PC-3 (cell line): ENCODE data around the gene MR1. TPM values are rescaled to one million over a fixed set of nuclear protein-coding genes. Genes with fewer than 3 reads are reported as not detected.

Experiments used
- ATAC-seq: fragments of 200-7000 bp; cut with Tn5 transposase; 2 replicates; pipeline ENCODE4 v1.9.1; 2020; ENCODE audit warnings: mild to moderate bottlenecking, moderate library complexity
- BruUV-seq: library from RNA; stranded (reverse); fragments of 400-500 nt; replicated peaks from 2 replicates; lab custom pipeline; 2021; lab: Mats Ljungman, UMichigan
- CTCF ChIA-PET: fragments of 300-600 bp; sonication (Branson Sonifier 250); formaldehyde crosslinking; loops from one replicate; lab custom pipeline; 2022; ENCODE audit warnings: antibody characterized with exemption; lab: Charles Lee
- POLR2A ChIA-PET: fragments of 300-600 bp; sonication (Branson Sonifier 250); formaldehyde crosslinking; loops from one replicate; lab custom pipeline; 2022; ENCODE audit warnings: antibody characterized with exemption; ENCODE audit not compliant: unreplicated experiment; lab: Charles Lee
- DNase-seq: peaks from one replicate; pipeline ENCODE4 v3.0.0-alpha.2; 2015
- H2AFZ ChIP-seq: fragments of 300-600 bp; sonication (generic); 2 replicates; pipeline ENCODE4 v1.6.0; 2016; ENCODE audit warnings: antibody characterized with exemption, low read length
- H3F3A ChIP-seq: fragments of 300-600 bp; sonication (generic); one replicate; pipeline ENCODE4 v1.6.0; 2017; ENCODE audit warnings: antibody characterized with exemption, low read length, control low read depth, mild to moderate bottlenecking; ENCODE audit not compliant: unreplicated experiment
- H3K27ac ChIP-seq: fragments of 300-600 bp; sonication (generic); 2 replicates; pipeline ENCODE4 v1.5.1; 2016; ENCODE audit warnings: mild to moderate bottlenecking, low read length
- H3K27me3 ChIP-seq: fragments of 300-600 bp; sonication (generic); 2 replicates; pipeline ENCODE4 v1.6.1; 2016; ENCODE audit warnings: low read length, mixed read lengths
- H3K36me3 ChIP-seq: fragments of 300-600 bp; sonication (generic); 2 replicates; pipeline ENCODE4 v1.6.1; 2016; ENCODE audit warnings: low read depth, mixed run types, low read length, mixed read lengths
- H3K4me1 ChIP-seq: fragments of 300-600 bp; sonication (generic); 2 replicates; pipeline ENCODE4 v1.5.1; 2016; ENCODE audit warnings: low read length; ENCODE audit not compliant: insufficient read depth
- H3K4me2 ChIP-seq: fragments of 300-600 bp; sonication (generic); 2 replicates; pipeline ENCODE4 v1.6.0; 2016; ENCODE audit warnings: low read length
- H3K4me3 ChIP-seq: fragments of 300-600 bp; sonication (generic); 2 replicates; pipeline ENCODE4 v1.5.1; 2016; ENCODE audit warnings: mild to moderate bottlenecking, low read length, mixed read lengths
- H3K79me2 ChIP-seq: fragments of 300-600 bp; sonication (generic); 2 replicates; pipeline ENCODE4 v1.6.1; 2017; ENCODE audit warnings: low read length, mixed read lengths
- H3K9ac ChIP-seq: fragments of 300-600 bp; sonication (generic); 2 replicates; pipeline ENCODE4 v1.6.0; 2016; ENCODE audit warnings: mild to moderate bottlenecking, low read length
- H3K9me2 ChIP-seq: fragments of 300-600 bp; sonication (generic); replicated peaks from 2 replicates; pipeline ENCODE4 v1.6.1; 2016; ENCODE audit warnings: mixed run types, low read length, mixed read lengths
- H3K9me3 ChIP-seq: fragments of 300-600 bp; sonication (generic); 2 replicates; pipeline ENCODE4 v1.6.1; 2016; ENCODE audit warnings: low read length, mixed read lengths
- H4K20me1 ChIP-seq: fragments of 300-600 bp; sonication (generic); 2 replicates; pipeline ENCODE4 v1.6.1; 2016; ENCODE audit warnings: low read length, mixed read lengths
- EZH2 ChIP-seq: fragments of 300-600 bp; sonication (generic); IDR thresholded peaks from one replicate; pipeline ENCODE4 v1.6.1; 2017; ENCODE audit warnings: antibody characterized with exemption, mild to moderate bottlenecking, low read length; ENCODE audit not compliant: unreplicated experiment
- EZH2phosphoT487 ChIP-seq: fragments of 300-600 bp; sonication (generic); IDR thresholded peaks from 2 replicates; pipeline ENCODE4 v1.6.1; 2018; ENCODE audit warnings: mild to moderate bottlenecking, antibody characterized with exemption, low read length, borderline replicate concordance
- intact Hi-C: fragments of 100-400 bp; cut with micrococcal nuclease; formaldehyde crosslinking; loops from 2 replicates; pipeline ENCODE4 v1.9.0; 2023
- total RNA-seq: library from RNA; depleted of rRNA; stranded (reverse); fragments of >200 nt; gene quantifications from 2 replicates; pipeline ENCODE4 v1.2.3, GENCODE V29; 2014
- TF ChIP-seq, protein P1 (sequence below): fragments of 300-600 bp; sonication (generic); conservative IDR thresholded peaks from 2 replicates; pipeline ENCODE4 v1.5.1; 2017; ENCODE audit warnings: antibody characterized with exemption, low read depth, mild to moderate bottlenecking, low read length

Gene MR1
- total RNA-seq, 1 experiment from 2014 or later = 3.4 TPM

DNA sequence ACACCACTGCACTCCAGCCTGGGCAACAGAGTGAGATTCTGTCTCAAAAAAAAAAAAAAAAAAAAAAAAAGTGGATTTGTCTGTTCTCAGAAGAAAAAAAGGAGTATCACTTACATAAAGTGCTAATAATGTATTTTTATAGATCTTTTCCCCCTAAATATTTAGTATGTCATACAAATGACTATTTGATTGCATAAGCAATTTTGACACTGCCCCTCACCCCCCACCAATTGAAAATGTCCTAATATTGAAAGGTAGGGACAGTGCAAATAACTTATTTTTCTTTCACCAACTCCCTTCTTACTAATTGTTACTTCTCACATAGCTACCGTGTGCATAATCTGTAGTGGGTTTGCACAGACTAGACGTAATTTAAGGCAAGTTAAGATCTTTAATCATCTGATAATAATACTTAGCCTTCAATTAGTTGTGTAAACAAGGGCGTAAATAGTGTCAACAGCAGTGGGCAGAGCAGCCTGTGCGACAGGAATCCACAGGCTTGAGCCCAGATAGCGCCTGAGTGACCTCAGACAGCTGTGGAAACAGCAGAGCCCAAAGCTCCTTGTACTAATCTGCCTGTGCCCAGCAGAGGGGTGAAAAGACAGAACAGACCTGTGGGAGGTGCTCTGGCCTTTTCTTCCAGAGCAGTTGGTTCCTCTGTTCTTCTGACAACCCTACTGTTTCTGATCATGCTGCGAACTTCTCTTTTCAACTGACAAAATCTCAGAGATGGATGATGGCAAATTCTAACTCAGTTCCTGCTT is 50.2 kb downstream of the MR1 start:
- Histone ChIP-seq H3K9ac (no peak overlapping the region), H3K27ac (no peak overlapping the region), H3K9me2 (no peaks in the 10 kb centered on the region), H3K79me2 (peaks cover 18% of the 10 kb centered on the region), H3F3A (peaks cover 11% of the 10 kb centered on the region), H3K27me3 (no peaks in the 10 kb centered on the region), H3K4me3 (no peak overlapping the region), H3K4me1 (peaks cover 24% of the 10 kb centered on the region), H3K36me3 (no peaks in the 10 kb centered on the region), H3K9me3 (no peaks in the 10 kb centered on the region), H3K4me2 (no peak overlapping the region), H4K20me1 (no peaks in the 10 kb centered on the region), H2AFZ (no peak overlapping the region)
- TF ChIP-seq, protein P1, sequence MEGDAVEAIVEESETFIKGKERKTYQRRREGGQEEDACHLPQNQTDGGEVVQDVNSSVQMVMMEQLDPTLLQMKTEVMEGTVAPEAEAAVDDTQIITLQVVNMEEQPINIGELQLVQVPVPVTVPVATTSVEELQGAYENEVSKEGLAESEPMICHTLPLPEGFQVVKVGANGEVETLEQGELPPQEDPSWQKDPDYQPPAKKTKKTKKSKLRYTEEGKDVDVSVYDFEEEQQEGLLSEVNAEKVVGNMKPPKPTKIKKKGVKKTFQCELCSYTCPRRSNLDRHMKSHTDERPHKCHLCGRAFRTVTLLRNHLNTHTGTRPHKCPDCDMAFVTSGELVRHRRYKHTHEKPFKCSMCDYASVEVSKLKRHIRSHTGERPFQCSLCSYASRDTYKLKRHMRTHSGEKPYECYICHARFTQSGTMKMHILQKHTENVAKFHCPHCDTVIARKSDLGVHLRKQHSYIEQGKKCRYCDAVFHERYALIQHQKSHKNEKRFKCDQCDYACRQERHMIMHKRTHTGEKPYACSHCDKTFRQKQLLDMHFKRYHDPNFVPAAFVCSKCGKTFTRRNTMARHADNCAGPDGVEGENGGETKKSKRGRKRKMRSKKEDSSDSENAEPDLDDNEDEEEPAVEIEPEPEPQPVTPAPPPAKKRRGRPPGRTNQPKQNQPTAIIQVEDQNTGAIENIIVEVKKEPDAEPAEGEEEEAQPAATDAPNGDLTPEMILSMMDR = peak; percentile 45
- TF ChIP-seq EZH2phosphoT487 (no peak), EZH2 (no peak)
- intact Hi-C loops = loop anchor here (1.0 kb wide), 1 partner anchor 58 kb away; no protein-coding TSS in a partner anchor
- ChIA-PET CTCF (interaction anchor here (0.6 kb wide), 1 partner anchor 202 kb away, joined by 3 read pairs; no protein-coding TSS in a partner anchor), POLR2A (no interaction called here)
- DNase-seq (peak; percentile 48), ATAC-seq (peak; percentile 4; the same call in 1 of the 2 replicates)
- no TSS peak for BruUV-seq

- POLR2A ChIA-PET = no interaction called here
- Histone ChIP-seq H4K20me1 (peaks cover 1% of the 10 kb centered on the region), H2AFZ (no peak overlapping the region), H3K36me3 (peaks cover 1% of the 10 kb centered on the region), H3K27me3 (no peaks in the 10 kb centered on the region), H3K27ac (no peak overlapping the region), H3K9me3 (no peaks in the 10 kb centered on the region), H3F3A (peaks cover 11% of the 10 kb centered on the region), H3K79me2 (peaks cover 23% of the 10 kb centered on the region), H3K4me3 (no peak overlapping the region), H3K9ac (no peak overlapping the region), H3K4me1 (peaks cover 18% of the 10 kb centered on the region), H3K4me2 (no peak overlapping the region), H3K9me2 (no peaks in the 10 kb centered on the region)
- no peak for DNase-seq
- BruUV-seq = no TSS peak
- intact Hi-C loops = loop anchor here (1.0 kb wide), 1 partner anchor 58 kb away; no protein-coding TSS in a partner anchor
- CTCF ChIA-PET = no interaction called here
- ATAC-seq = no peak
- TF ChIP-seq EZH2phosphoT487 (no peak), EZH2 (no peak)
- TF ChIP-seq, protein P1 = no peak
Observed at GRCh38 chr1:181084606-181084969, 50.8 kb downstream of the MR1 start.

GRCh38 chr1:181086091-181086490 is 52.3 kb downstream of the MR1 start:
- Histone ChIP-seq H3K4me1 (peaks cover 13% of the 10 kb centered on the region), H3K4me3 (no peak overlapping the region), H3K36me3 (peaks cover 16% of the 10 kb centered on the region), H3F3A (peaks cover 11% of the 10 kb centered on the region), H3K79me2 (peaks cover 38% of the 10 kb centered on the region), H3K9ac (no peak overlapping the region), H3K9me3 (no peaks in the 10 kb centered on the region), H3K4me2 (no peak overlapping the region), H4K20me1 (peaks cover 16% of the 10 kb centered on the region), H2AFZ (no peak overlapping the region), H3K27me3 (no peaks in the 10 kb centered on the region), H3K27ac (peak overlapping the region; percentile 90), H3K9me2 (no peaks in the 10 kb centered on the region)
- POLR2A ChIA-PET = no interaction called here
- DNase-seq (no peak), ATAC-seq (no peak)
- BruUV-seq = no TSS peak
- TF ChIP-seq, protein P1 = no peak
- no peak for TF ChIP-seq EZH2
- TF ChIP-seq EZH2phosphoT487 = no peak
- CTCF ChIA-PET = interaction anchor here (0.7 kb wide), 1 partner anchor 207 kb away, joined by 16 read pairs; no protein-coding TSS in a partner anchor
- intact Hi-C loops = loop anchor here (5.0 kb wide), 1 partner anchor 64 kb away; the partner anchor contains the start of gene STX6
